Ovary (tissue), 10 donors: Measurements from ENCODE around the gene CRLF2. TPM values are rescaled to one million over a fixed set of nuclear protein-coding genes. Genes with fewer than 3 reads are reported as not detected.
"Not testable (repeated sequence)": the region's sequence is repeated elsewhere in the genome, so short reads cannot be mapped to it uniquely, and the experiment has no call there.

ENCODE experiments used
- DNase-seq, 5 donors: peaks; one replicate each; pipeline ENCODE4 v3.0.0-alpha.2; 2019 to 2020
- H3K27ac ChIP-seq, 2 donors: fragments of 200-600 bp; one replicate each; pipeline versions ENCODE4 v1.5.1 to v1.8.0; 2019 to 2022
- H3K27me3 ChIP-seq: fragments of 200-600 bp; one replicate; pipeline ENCODE4 v1.8.0; 2022
- H3K36me3 ChIP-seq: fragments of 200-600 bp; sonication (generic); one replicate; pipeline ENCODE4 v1.5.1; 2019
- H3K4me1 ChIP-seq: one replicate; pipeline ENCODE4 v1.8.1; 2013; ENCODE audit warnings: mild to moderate bottlenecking, moderate library complexity; ENCODE audit not compliant: insufficient read depth
- H3K4me3 ChIP-seq: fragments of 200-600 bp; sonication (generic); one replicate; pipeline ENCODE4 v1.5.1; 2017
- H3K9me3 ChIP-seq, 2 donors: fragments of 200-600 bp in 1 of 2; sonication (generic) in 1 of 2; one replicate each; pipeline versions ENCODE4 v1.5.1 to v1.8.1; 2013 to 2019; ENCODE audit warnings: mild to moderate bottlenecking in 1 of 2, moderate library complexity in 1 of 2
- CTCF ChIP-seq, 3 donors: fragments of 450-650 bp in 2 of 3; fragments of 200-600 bp in 1 of 3; IDR thresholded peaks; one replicate each; pipeline versions ENCODE4 v1.5.1 to v1.8.0; 2016 to 2022; ENCODE audit warnings: antibody characterized with exemption in 3 of 3, mild to moderate bottlenecking in 1 of 3
- EP300 ChIP-seq: sonication (generic); formaldehyde crosslinking; IDR thresholded peaks from one replicate; pipeline ENCODE4 v1.6.1; 2017; ENCODE audit warnings: antibody characterized with exemption
- POLR2A ChIP-seq: fragments of 450-650 bp; IDR thresholded peaks from one replicate; pipeline ENCODE4 v1.6.1; 2017; ENCODE audit warnings: antibody characterized with exemption, mild to moderate bottlenecking, moderate library complexity
- WGBS, 3 donors: extraction: QIAGEN DNeasy Blood & Tissue Kit in 1 of 3; methylation state at CpG; one replicate each; pipeline versions ENCODE4 v1.1.5 to v1.1.7; 2013 to 2017; 5-methylcytosine and 5-hydroxymethylcytosine counted together
- intact Hi-C, 4 donors: fragments of 100-400 bp; cut with DNase I; formaldehyde crosslinking; loops; one replicate each; pipeline versions ENCODE4 v1.11.0 to v1.15.1; 2022 to 2023
- long read RNA-seq, 3 donors: library from polyadenylated mRNA in 2 of 3; unstranded in 2 of 3; transcript quantifications; one replicate each; pipeline ENCODE4 v2.0.0 and lab custom pipeline, GENCODE V29; 2021 to 2026
- polyA plus RNA-seq, 2 donors: library from polyadenylated mRNA; stranded (reverse); fragments of 200-250 nt in 1 of 2; fragments of 350-450 nt in 1 of 2; fragmentation: Illumina TruSeq in 1 of 2; extraction: RNeasy Lipid Tissue Mini Kit (QIAGEN cat#74804) in 1 of 2; gene quantifications; one replicate each; pipeline ENCODE4 v1.2.3, GENCODE V29; 2013 to 2014
- total RNA-seq, 7 donors: library from RNA; depleted of rRNA in 2 of 7; stranded (reverse); fragments of >200 nt in 2 of 7; fragmentation: NEBNext Ultra II Directional in 3 of 7; extraction: Animal tissue kit (Norgen Biotek cat#: 25700) in 3 of 7; gene quantifications; one replicate each; pipeline versions ENCODE4 v1.1.0 to v1.2.4, GENCODE V29; 2016 to 2023
- donor health status: DM: no; HTN: no; CAD: no; lungs with moderate emphysema.
- donor health status: DM: no; HTN: no; CAD: no.
- donor health status: Bipolar disorder and iron deficiency.
- donor health status: DM: yes; HTN: yes; CAD: no.
- donor health status: DM: no; HTN: no; CAD: no.
- donor health status: DM: yes; HTN: yes; CAD: no.

CRLF2 gene
- total RNA-seq (not detected), polyA plus RNA-seq (under 1 TPM in 1 of 2 donors, not detected in 1; 0.25 TPM)
- long read RNA-seq, donor 1 = 0 reads
- long read RNA-seq, donor 2 = 0 reads
- long read RNA-seq, donor 3 = 0 reads

GRCh38 chrX:1212532-1212931, at the start of gene CRLF2:
Gene CRLF2, minus strand, starts transcription at chrX:1212649. Its CDS starts 15 bp downstream, at chrX:1212634.
- no peak for DNase-seq
- intact Hi-C loops = no loop called here
- Histone ChIP-seq H3K27ac (no peak within 1 kb of the TSS), H3K27me3 (no peaks in the 10 kb centered on the region), H3K36me3 (no peaks in the 10 kb centered on the region), H3K4me1 (no peaks in the 10 kb centered on the region), H3K9me3 (no peaks in the 10 kb centered on the region), H3K4me3 (no peak within 1 kb of the TSS)
- TF ChIP-seq CTCF (IDR thresholded peaks at IDR 0.05) = no peak
- TF ChIP-seq POLR2A = no peak
- TF ChIP-seq EP300 = no peak
- 42 to 55% (median 47%) methylated on average over 5 of the region's 5 CpGs for WGBS, 3 donors

GRCh38 chrX:1261771-1262170, 49.3 kb upstream of the CRLF2 start:
- H3K9me3 ChIP-seq = not testable (repeated sequence)
- 74 to 83% (median 76%) methylated on average over 9 of the region's 9 CpGs for WGBS, 3 donors

GRCh38 chrX:1261285-1261684, 48.8 kb upstream of the CRLF2 start:
- no peaks in the 10 kb centered on the region for H3K4me1 ChIP-seq
- no peak overlapping the region for H3K4me3 ChIP-seq
- H3K9me3 ChIP-seq = no peaks in the 10 kb centered on the region
- no peak for TF ChIP-seq POLR2A
- TF ChIP-seq CTCF (IDR thresholded peaks at IDR 0.05) = no peak
- no peak for TF ChIP-seq EP300
- no peak overlapping the region for H3K27ac ChIP-seq
- no peaks in the 10 kb centered on the region for H3K27me3 ChIP-seq
- WGBS, 3 donors = 28 to 40% (median 37%) methylated on average over 5 of the region's 5 CpGs
- no peaks in the 10 kb centered on the region for H3K36me3 ChIP-seq
- no peak for DNase-seq
- intact Hi-C loops = no loop called here

More at GRCh38 chrX:1261771-1262170, 49.3 kb upstream of the CRLF2 start:
- H3K4me3 ChIP-seq, H3K4me1 ChIP-seq, H3K27ac ChIP-seq, DNase-seq, H3K27me3 ChIP-seq, intact Hi-C loops, H3K36me3 ChIP-seq: not testable (repeated sequence)

- peaks cover 2% of the 10 kb centered on the region for H3K4me1 ChIP-seq
- H3K27me3 ChIP-seq = no peaks in the 10 kb centered on the region
- peaks cover 0 to 6% of the 10 kb centered on the region in 2 donors for H3K9me3 ChIP-seq
- WGBS, 3 donors = 86 to 93% (median 91%) methylated on average over 3 of the region's 3 CpGs
- H3K4me3 ChIP-seq = no peak overlapping the region
- H3K36me3 ChIP-seq = no peaks in the 10 kb centered on the region
- no peak overlapping the region for H3K27ac ChIP-seq
- DNase-seq = no peak
- TF ChIP-seq POLR2A (no peak), EP300 (no peak), CTCF (IDR thresholded peaks at IDR 0.05) (no peak)
- intact Hi-C loops = no loop called here
These were observed 40.4 kb upstream of the CRLF2 start for GRCh38 chrX:1252861-1253260.

- intact Hi-C loops = no loop called here
- Histone ChIP-seq H3K4me1 (peaks cover 2% of the 10 kb centered on the region), H3K27ac (no peak overlapping the region), H3K27me3 (no peaks in the 10 kb centered on the region), H3K36me3 (no peaks in the 10 kb centered on the region), H3K9me3 (peaks cover 0 to 6% of the 10 kb centered on the region in 2 donors), H3K4me3 (no peak overlapping the region)
- DNase-seq = no peak
- TF ChIP-seq CTCF (IDR thresholded peaks at IDR 0.05) = no peak
- TF ChIP-seq EP300 = no peak
- TF ChIP-seq POLR2A = no peak
- 1 to 3% (median 2%) methylated on average over 22 of the region's 22 CpGs for WGBS, 3 donors
These were observed 36.8 kb upstream of the CRLF2 start for GRCh38 chrX:1249101-1249887.
